ENCODE measurements around the gene HHAT.

HHAT gene

DNA sequence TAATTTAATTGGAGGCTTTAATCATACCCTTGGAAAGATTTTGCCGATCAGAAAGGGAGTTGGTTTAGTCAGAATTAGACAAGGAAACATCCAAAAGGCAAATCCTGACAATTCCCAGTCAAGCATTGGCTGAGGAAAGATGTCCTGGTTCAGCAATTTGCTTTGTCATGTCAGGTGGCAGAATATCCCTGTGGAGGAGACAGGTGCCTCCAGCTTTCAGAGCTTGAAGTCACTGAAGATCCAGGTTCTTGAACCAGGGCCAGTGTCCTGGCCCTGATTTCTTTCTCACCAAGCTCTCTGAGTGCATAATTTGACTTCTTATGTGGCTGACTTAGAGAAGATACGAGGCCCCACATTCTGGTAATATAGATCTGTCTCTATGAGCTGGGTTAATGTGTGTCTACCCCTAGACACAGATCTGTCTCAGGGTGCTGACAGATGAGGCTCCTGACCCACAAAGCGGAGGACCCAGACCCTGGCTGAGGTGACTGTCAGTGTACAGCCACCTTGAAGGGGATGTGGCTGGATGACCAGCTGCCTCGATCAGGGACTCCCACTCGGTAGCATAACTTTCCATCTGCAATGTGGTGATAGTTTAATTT, 118.9 kb downstream of the HHAT start:
- TF ChIP-seq, protein P1, sequence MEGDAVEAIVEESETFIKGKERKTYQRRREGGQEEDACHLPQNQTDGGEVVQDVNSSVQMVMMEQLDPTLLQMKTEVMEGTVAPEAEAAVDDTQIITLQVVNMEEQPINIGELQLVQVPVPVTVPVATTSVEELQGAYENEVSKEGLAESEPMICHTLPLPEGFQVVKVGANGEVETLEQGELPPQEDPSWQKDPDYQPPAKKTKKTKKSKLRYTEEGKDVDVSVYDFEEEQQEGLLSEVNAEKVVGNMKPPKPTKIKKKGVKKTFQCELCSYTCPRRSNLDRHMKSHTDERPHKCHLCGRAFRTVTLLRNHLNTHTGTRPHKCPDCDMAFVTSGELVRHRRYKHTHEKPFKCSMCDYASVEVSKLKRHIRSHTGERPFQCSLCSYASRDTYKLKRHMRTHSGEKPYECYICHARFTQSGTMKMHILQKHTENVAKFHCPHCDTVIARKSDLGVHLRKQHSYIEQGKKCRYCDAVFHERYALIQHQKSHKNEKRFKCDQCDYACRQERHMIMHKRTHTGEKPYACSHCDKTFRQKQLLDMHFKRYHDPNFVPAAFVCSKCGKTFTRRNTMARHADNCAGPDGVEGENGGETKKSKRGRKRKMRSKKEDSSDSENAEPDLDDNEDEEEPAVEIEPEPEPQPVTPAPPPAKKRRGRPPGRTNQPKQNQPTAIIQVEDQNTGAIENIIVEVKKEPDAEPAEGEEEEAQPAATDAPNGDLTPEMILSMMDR (conservative IDR thresholded peaks at IDR 0.05; ENCODE audit: low read depth, low read length), result no peak
- H3K4me3 ChIP-seq (ENCODE audit: low read depth, low read length), result no peak overlapping the region
- DNase-seq (ENCODE audit: low read depth), result no peak

DNA sequence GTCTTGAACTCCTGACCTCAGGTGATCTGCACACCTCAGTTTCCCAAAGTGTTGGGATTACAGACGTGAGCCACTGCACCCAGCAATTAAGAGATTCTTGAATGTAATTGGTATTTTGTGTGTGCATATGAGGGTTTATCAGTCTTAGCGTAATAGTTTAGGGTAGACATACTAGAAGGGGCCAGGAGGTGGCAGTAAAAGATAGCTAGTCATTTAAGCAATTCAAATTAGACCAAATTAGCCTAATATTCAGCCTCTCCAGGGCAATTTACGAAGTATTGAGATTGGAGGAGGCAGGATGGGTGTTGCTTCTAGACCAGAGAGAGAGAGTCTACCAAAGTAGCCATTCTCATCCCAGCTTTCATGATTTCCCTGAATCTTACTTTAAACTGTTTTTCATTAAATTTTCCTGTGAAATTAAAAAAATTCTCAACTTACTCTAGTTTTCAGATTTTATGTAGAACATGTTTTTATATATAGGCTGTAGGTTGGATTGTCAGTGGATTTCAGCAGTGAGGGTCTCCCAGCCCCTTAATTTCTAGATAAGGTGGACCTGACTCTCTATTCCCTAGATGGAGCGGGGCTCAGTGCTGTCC, 119.7 kb downstream of the HHAT start:
- peak; percentile 76 for DNase-seq (ENCODE audit: low read depth)
- TF ChIP-seq, protein P1 (conservative IDR thresholded peaks at IDR 0.05; ENCODE audit: low read depth, low read length), result peak; percentile 64
- no peak overlapping the region for H3K4me3 ChIP-seq (ENCODE audit: low read depth, low read length)

DNA sequence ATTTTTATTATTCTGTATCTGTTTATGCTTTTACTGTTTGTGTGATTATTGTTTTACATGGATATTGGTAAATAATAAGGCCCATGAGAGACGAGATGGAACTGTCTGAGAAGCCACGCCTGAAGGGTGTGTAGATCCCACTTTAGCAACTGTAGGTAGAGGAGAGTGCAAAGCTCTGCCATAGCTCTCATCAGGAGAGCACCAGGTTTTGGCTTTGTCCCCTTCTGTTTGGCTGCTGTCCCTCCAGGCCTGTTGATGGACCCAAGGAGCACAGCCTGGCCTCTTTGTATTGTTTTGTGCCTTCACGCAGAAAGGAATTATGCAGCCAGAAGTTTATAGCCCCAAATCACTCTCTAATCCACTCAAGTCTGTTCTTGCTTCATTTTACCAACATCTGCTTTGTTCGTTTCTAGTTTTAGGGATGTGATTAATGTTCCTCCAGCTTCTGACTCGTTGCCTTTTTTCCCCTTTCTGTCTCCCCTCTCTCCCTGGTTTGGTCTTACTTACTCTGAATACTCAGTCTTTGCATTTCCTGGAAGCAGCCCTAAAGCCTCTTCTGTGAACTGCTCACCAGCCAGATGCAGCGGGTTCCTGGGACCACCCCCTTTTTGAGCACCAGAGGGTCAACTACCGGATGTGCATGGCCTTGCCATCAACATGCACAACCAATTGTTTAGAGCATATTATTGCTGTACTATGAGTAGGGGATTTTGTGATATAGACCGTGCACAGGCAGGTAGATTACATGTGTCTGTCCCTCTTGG, 127.3 kb downstream of the HHAT start:
- H3K4me3 ChIP-seq (ENCODE audit: low read depth, low read length), result no peak overlapping the region
- TF ChIP-seq, protein P1 (conservative IDR thresholded peaks at IDR 0.05; ENCODE audit: low read depth, low read length), result no peak
- no peak for DNase-seq (ENCODE audit: low read depth)

DNA sequence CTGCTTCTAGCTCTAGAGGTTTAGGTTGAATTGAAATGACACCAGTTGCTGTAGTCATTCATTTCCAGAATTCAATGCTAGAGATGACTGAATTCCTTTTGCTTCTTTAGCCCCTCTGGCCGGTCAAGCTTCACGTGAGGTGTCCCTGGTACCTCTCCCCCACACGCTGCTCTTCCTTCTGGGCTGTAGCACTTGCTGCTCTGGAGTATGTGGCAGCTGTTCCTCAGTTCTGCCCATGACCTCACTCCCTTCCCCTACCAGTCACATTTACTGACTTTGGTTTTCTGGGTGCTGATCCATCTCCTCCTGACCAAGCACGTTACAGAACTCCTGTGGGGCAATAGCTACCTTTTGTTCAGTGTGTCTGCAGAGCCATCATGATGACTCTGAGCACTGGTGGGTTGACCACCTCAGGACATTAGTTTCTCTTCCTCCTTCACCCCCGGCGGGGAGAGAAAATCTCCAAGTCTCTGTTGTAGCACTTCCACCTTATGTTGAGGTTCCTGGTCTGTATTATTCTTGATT, 128.1 kb downstream of the HHAT start:
- DNase-seq (ENCODE audit: low read depth), result no peak
- no peak overlapping the region for H3K4me3 ChIP-seq (ENCODE audit: low read depth, low read length)
- TF ChIP-seq, protein P1 (conservative IDR thresholded peaks at IDR 0.05; ENCODE audit: low read depth, low read length), result no peak

DNA sequence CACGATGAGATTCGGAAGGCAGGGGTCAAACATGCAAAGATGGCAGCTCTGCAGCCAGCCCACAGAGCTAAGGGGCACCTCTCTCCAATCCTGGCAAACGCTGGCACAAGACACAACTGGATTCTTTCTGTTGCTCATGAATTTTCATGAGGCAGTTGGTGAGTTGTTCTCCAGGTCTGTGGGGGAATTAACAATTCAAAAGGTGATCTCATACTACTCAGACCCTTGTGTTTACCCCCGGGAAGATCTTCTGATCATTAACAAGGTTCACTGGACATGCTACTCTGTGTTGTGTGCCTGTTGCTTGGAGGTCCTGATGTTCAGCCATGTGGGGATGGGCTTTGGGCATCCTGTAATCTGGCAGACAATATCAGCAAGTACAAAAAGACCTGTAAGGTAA, 128.9 kb downstream of the HHAT start:
- DNase-seq (ENCODE audit: low read depth), result no peak
- no peak overlapping the region for H3K4me3 ChIP-seq (ENCODE audit: low read depth, low read length)
- TF ChIP-seq, protein P1 (conservative IDR thresholded peaks at IDR 0.05; ENCODE audit: low read depth, low read length), result no peak

DNA sequence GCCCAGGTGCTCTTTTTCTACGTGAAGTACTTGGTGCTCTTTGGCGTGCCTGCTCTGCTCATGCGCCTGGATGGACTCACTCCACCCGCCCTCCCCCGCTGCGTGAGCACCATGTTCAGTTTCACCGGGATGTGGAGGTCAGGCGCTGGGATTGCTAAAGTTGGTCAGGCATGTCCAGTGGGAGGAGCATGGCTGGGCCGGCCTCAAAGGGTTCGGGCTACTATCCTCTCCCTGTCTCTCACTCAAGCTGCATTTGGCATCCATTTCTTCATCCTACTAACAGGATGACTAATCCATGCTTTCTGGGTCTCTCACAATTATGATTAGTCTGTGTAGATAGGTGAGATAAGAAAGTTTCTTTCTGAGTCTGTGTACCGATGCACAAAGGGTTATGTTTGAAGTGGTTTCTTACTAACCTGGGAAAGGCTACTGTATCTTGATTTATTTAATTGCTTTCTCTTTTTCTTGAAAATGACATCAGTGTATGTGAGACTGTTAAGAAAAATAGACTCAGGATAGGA, 135.9 kb downstream of the HHAT start:
- no peak for DNase-seq (ENCODE audit: low read depth)
- no peak overlapping the region for H3K4me3 ChIP-seq (ENCODE audit: low read depth, low read length)
- TF ChIP-seq, protein P1 (conservative IDR thresholded peaks at IDR 0.05; ENCODE audit: low read depth, low read length), result no peak

All from choroid plexus epithelial cell (primary cell).